Upper lobe of left lung (tissue), 4 donors: ENCODE results near the gene KLHDC3.

Experiments used
- CTCF ChIP-seq, 6 experiments: fragments of 450-650 bp in 4 of 6; fragments of 200-600 bp in 2 of 6; sonication (generic) in 2 of 6; IDR thresholded peaks; one replicate each; pipeline ENCODE4 v1.5.1; 2016 to 2019; ENCODE audit warnings: antibody characterized with exemption in 6 of 6
- POLR2A ChIP-seq, 4 donors: fragments of 450-650 bp; IDR thresholded peaks; one replicate each; pipeline ENCODE4 v1.5.1; 2016 to 2017; ENCODE audit warnings: antibody characterized with exemption in 4 of 4, mild to moderate bottlenecking in 2 of 4

DNA sequence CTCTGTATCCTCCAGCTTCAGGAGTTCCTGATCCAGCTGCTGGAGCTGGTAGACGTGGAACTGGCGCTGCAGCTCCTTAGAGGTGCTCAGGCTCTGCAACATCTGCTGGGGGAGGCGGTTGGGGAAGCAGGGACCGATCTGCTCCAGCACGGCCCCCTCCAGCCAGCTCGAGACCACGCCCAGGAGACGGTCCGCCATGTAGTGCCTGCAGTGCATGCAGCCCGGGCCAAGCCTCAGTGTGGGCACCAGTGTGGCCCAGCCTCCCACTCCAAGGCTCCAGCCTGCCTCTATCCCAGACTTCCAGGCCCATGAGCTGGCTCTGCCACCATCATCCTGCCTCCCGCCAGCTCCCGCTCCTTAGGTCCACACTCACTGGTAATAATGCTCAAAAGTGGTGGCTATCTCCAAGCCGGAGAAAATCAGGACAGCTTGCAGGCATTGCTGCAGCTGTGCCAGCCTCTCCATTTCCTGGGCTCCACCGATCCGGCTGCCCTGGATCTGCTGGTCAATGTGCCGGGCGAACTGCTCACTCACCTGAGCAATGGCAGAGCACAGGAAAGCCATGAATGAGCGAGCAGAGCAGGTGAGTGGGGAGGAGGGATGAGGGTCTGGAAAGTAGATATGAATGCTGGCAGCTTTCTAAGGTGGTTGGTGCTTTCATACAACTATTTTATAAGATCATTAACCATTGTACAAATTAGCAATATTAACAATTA lies 26.7 kb downstream of the KLHDC3 start:
- TF ChIP-seq CTCF (IDR thresholded peaks at IDR 0.05) (no peak), POLR2A (IDR thresholded peaks at IDR 0.05) (no peak)
